Measurements from ENCODE around the gene CPNE2. TPM values are rescaled to one million over a fixed set of nuclear protein-coding genes. Genes with fewer than 3 reads are reported as not detected.

The CPNE2 gene
- total and polyA plus RNA-seq, 10 of the 15 experiments (the other 5 are each of a cell fraction or from before 2014, with no cell fraction given) = 3.1 to 22.1 (median 9.9) TPM

DNA sequence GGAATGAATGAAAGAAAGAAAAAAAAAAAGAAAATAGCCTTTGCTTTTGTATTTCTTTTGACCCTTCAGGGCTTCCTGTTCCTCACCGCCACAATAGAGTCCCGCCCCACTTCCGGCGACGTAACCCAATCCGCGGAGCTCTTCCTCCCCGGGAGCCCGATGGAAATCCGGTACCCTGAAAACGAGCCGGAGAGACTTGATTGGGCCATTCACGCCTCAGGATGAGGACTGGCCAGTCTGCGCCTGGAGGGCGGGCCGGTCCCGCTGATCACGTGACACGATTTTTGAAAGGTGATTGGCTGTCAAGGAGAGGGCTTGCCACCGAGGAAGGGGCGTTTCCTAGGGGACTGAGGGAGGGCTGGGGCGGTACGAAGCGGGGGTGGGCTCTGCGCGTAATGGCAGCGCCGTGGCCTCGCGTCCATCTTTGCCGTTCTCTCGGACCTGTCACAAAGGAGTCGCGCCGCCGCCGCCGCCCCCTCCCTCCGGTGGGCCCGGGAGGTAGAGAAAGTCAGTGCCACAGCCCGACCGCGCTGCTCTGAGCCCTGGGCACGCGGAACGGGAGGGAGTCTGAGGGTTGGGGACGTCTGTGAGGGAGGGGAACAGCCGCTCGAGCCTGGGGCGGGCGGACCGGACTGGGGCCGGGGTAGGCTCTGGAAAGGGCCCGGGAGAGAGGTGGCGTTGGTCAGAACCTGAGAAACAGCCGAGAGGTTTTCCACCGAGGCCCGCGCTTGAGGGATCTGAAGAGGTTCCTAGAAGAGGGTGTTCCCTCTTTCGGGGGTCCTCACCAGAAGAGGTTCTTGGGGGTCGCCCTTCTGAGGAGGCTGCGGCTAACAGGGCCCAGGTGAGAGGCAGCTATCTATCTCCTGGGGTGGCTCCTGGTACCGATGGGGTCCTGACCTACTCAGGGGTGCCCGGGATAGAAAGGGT is 93.8 kb downstream of the CPNE2 start, which contains the start of the genes PSME3IP1 and RSPRY1 (continued):
- TF ChIP-seq, protein P1, sequence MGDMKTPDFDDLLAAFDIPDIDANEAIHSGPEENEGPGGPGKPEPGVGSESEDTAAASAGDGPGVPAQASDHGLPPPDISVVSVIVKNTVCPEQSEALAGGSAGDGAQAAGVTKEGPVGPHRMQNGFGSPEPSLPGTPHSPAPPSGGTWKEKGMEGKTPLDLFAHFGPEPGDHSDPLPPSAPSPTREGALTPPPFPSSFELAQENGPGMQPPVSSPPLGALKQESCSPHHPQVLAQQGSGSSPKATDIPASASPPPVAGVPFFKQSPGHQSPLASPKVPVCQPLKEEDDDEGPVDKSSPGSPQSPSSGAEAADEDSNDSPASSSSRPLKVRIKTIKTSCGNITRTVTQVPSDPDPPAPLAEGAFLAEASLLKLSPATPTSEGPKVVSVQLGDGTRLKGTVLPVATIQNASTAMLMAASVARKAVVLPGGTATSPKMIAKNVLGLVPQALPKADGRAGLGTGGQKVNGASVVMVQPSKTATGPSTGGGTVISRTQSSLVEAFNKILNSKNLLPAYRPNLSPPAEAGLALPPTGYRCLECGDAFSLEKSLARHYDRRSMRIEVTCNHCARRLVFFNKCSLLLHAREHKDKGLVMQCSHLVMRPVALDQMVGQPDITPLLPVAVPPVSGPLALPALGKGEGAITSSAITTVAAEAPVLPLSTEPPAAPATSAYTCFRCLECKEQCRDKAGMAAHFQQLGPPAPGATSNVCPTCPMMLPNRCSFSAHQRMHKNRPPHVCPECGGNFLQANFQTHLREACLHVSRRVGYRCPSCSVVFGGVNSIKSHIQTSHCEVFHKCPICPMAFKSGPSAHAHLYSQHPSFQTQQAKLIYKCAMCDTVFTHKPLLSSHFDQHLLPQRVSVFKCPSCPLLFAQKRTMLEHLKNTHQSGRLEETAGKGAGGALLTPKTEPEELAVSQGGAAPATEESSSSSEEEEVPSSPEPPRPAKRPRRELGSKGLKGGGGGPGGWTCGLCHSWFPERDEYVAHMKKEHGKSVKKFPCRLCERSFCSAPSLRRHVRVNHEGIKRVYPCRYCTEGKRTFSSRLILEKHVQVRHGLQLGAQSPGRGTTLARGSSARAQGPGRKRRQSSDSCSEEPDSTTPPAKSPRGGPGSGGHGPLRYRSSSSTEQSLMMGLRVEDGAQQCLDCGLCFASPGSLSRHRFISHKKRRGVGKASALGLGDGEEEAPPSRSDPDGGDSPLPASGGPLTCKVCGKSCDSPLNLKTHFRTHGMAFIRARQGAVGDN (IDR thresholded peaks at IDR 0.05) = no peak
- peak; percentile 100 for TF ChIP-seq RAD51 (IDR thresholded peaks at IDR 0.05)
- no peak for TF ChIP-seq KDM1A (IDR thresholded peaks at IDR 0.05; ENCODE audit: borderline replicate concordance)
- TF ChIP-seq IKZF2 (IDR thresholded peaks at IDR 0.05) = no peak
- no peak for TF ChIP-seq EP300 (IDR thresholded peaks at IDR 0.05; ENCODE audit: borderline replicate concordance in 1 of 2, control insufficient read depth in 1 of 2, low read depth in 2 of 2, low read length in 2 of 2)
- TF ChIP-seq, protein P2, sequence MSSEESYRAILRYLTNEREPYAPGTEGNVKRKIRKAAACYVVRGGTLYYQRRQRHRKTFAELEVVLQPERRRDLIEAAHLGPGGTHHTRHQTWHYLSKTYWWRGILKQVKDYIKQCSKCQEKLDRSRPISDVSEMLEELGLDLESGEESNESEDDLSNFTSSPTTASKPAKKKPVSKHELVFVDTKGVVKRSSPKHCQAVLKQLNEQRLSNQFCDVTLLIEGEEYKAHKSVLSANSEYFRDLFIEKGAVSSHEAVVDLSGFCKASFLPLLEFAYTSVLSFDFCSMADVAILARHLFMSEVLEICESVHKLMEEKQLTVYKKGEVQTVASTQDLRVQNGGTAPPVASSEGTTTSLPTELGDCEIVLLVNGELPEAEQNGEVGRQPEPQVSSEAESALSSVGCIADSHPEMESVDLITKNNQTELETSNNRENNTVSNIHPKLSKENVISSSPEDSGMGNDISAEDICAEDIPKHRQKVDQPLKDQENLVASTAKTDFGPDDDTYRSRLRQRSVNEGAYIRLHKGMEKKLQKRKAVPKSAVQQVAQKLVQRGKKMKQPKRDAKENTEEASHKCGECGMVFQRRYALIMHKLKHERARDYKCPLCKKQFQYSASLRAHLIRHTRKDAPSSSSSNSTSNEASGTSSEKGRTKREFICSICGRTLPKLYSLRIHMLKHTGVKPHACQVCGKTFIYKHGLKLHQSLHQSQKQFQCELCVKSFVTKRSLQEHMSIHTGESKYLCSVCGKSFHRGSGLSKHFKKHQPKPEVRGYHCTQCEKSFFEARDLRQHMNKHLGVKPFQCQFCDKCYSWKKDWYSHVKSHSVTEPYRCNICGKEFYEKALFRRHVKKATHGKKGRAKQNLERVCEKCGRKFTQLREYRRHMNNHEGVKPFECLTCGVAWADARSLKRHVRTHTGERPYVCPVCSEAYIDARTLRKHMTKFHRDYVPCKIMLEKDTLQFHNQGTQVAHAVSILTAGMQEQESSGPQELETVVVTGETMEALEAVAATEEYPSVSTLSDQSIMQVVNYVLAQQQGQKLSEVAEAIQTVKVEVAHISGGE (CRISPR knock-in tag; IDR thresholded peaks at IDR 0.05) = peak; percentile 73
- TF ChIP-seq, protein P3, sequence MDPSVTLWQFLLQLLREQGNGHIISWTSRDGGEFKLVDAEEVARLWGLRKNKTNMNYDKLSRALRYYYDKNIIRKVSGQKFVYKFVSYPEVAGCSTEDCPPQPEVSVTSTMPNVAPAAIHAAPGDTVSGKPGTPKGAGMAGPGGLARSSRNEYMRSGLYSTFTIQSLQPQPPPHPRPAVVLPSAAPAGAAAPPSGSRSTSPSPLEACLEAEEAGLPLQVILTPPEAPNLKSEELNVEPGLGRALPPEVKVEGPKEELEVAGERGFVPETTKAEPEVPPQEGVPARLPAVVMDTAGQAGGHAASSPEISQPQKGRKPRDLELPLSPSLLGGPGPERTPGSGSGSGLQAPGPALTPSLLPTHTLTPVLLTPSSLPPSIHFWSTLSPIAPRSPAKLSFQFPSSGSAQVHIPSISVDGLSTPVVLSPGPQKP (IDR thresholded peaks at IDR 0.05; ENCODE audit: low read depth, low read length) = peak; percentile 69
- TF ChIP-seq ZZZ3 (IDR thresholded peaks at IDR 0.05; ENCODE audit: control insufficient read depth, insufficient read length, low read depth) = no peak
